ENCODE results near the gene BRIP1. TPM values are rescaled to one million over a fixed set of nuclear protein-coding genes. Genes with fewer than 3 reads are reported as not detected.

The BRIP1 gene
- total and polyA plus RNA-seq, 2 donors (not counting 3 experiments of a cell fraction or from before 2014, with no cell fraction given): 1.8 to 12.1 TPM

DNA sequence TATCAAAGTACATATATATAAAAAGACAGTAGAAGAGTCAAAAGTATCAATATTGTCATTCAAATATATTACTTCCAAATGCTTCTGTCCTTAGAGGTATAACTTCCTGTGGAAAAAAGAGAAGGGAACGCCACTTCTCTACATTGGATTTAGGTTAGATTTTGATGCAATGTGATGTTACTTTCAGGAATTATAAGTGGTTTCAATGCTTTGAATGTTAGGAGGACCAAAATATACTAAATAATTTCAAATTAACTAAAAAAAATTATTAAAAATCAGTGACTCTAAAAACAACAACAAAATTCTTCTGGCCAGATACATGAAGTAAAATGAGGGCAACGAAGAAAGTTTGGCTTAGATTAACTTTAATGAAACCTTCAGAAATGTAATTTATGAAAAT is 88.0 kb downstream of the BRIP1 start:
- H3K9me1 ChIP-seq (replicated peaks; ENCODE audit: control insufficient read depth, extremely low read depth, insufficient read depth, low read length): no peaks in the 10 kb centered on the region
- FAIRE-seq: no peak

More for the DNA sequence above, 88.0 kb downstream of the BRIP1 start:
- intact Hi-C loops (cut with micrococcal nuclease): no loop called here
- POLR2A ChIA-PET: no interaction called here
- dilution Hi-C loops (cut with MboI; ENCODE audit: extremely low pct_ligation_motif_present, low sequenced_read_pairs): no loop called here
- no peak overlapping the region for H3K27ac ChIP-seq (ENCODE audit: insufficient read depth, low read depth, low read length)
- no peaks in the 10 kb centered on the region for H3K9me3 ChIP-seq (replicated peaks; ENCODE audit: control insufficient read depth, insufficient read depth, low read length)
- TF ChIP-seq FOS (IDR thresholded peaks at IDR 0.05; ENCODE audit: borderline replicate concordance, insufficient read depth, low read length) (no peak), GATA2 (IDR thresholded peaks at IDR 0.05; ENCODE audit: insufficient read depth, insufficient read length, low read depth, low read length) (no peak), JUN (IDR thresholded peaks at IDR 0.05; ENCODE audit: borderline replicate concordance, insufficient read depth, insufficient read length, low read depth) (no peak), MYC (IDR thresholded peaks at IDR 0.05; ENCODE audit: low read depth, low read length) (no peak), EZH2 (IDR thresholded peaks at IDR 0.05; ENCODE audit: borderline replicate concordance, low read depth, low read length, severe bottlenecking) (no peak)
- TF ChIP-seq, protein P1, sequence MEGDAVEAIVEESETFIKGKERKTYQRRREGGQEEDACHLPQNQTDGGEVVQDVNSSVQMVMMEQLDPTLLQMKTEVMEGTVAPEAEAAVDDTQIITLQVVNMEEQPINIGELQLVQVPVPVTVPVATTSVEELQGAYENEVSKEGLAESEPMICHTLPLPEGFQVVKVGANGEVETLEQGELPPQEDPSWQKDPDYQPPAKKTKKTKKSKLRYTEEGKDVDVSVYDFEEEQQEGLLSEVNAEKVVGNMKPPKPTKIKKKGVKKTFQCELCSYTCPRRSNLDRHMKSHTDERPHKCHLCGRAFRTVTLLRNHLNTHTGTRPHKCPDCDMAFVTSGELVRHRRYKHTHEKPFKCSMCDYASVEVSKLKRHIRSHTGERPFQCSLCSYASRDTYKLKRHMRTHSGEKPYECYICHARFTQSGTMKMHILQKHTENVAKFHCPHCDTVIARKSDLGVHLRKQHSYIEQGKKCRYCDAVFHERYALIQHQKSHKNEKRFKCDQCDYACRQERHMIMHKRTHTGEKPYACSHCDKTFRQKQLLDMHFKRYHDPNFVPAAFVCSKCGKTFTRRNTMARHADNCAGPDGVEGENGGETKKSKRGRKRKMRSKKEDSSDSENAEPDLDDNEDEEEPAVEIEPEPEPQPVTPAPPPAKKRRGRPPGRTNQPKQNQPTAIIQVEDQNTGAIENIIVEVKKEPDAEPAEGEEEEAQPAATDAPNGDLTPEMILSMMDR (IDR thresholded peaks at IDR 0.05; ENCODE audit: extremely low read depth in 1 of 2, insufficient read depth in 1 of 2, low read depth in 1 of 2, low read length in 2 of 2): no peak
- TF ChIP-seq, protein P2, sequence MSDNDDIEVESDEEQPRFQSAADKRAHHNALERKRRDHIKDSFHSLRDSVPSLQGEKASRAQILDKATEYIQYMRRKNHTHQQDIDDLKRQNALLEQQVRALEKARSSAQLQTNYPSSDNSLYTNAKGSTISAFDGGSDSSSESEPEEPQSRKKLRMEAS (IDR thresholded peaks at IDR 0.05; ENCODE audit: insufficient read depth, insufficient read length): no peak
- H3K4me2 ChIP-seq (ENCODE audit: insufficient read depth, low read length): no peak overlapping the region
- no peak for DNase-seq (ENCODE audit: low read depth, low spot score)
- no peaks in the 10 kb centered on the region for H3K36me3 ChIP-seq (ENCODE audit: control insufficient read depth in 2 of 2, extremely low read depth in 1 of 2, insufficient read depth in 2 of 2, low read length in 2 of 2)
- BruUV-seq (replicated peaks): no TSS peak
- H3K4me1 ChIP-seq (ENCODE audit: control insufficient read depth, extremely low read depth, insufficient read depth, low read length): no peaks in the 10 kb centered on the region
- no peaks in the 10 kb centered on the region for H3K27me3 ChIP-seq (ENCODE audit: control insufficient read depth in 2 of 2, insufficient read depth in 2 of 2, low read length in 2 of 2)
- no peak overlapping the region for H3K9ac ChIP-seq (replicated peaks; ENCODE audit: extremely low read depth, insufficient read depth, low read length)
- H3K4me3 ChIP-seq (replicated peaks in 1 of 3; ENCODE audit: insufficient read depth in 1 of 3, low read depth in 1 of 3, low read length in 3 of 3): no peak overlapping the region
- H2AFZ ChIP-seq (ENCODE audit: low read depth, low read length): no peak overlapping the region
- H3K79me2 ChIP-seq (ENCODE audit: control insufficient read depth, insufficient read depth, low read length): no peaks in the 10 kb centered on the region
- CTCF ChIA-PET: interaction anchor here (1.2 to 1.9 kb wide), 2 partner anchors 11 to 19 kb away, joined by 3 to 4 read pairs; no protein-coding TSS in a partner anchor
- H4K20me1 ChIP-seq (replicated peaks; ENCODE audit: control insufficient read depth, extremely low read depth, insufficient read depth, low read length): no peaks in the 10 kb centered on the region
